ENCODE results near the gene NBEAL2.

NBEAL2 gene

GRCh38 chr3:46981932-46982471 is 2.5 kb downstream of the NBEAL2 start:
- DNase-seq (ENCODE audit: extremely low spot score): no peak
- ChIA-PET POLR2A (interaction anchor here (0.7 to 1.6 kb wide), 2 partner anchors 13 to 27 kb away, joined by 3 to 4 read pairs; no protein-coding TSS in a partner anchor), CTCF (interaction anchor here (1.2 kb wide), 1 partner anchor 16 kb away, joined by 4 read pairs; no protein-coding TSS in a partner anchor)
- TF ChIP-seq ARNT (IDR thresholded peaks at IDR 0.05) (no peak), L3MBTL2 (conservative IDR thresholded peaks at IDR 0.05) (no peak), FOXA1 (IDR thresholded peaks at IDR 0.05) (no peak), BHLHE40 (IDR thresholded peaks at IDR 0.05; ENCODE audit: borderline replicate concordance) (no peak), PKNOX1 (IDR thresholded peaks at IDR 0.05) (no peak), LEF1 (IDR thresholded peaks at IDR 0.05; ENCODE audit: borderline replicate concordance) (no peak), ELF4 (IDR thresholded peaks at IDR 0.05) (no peak), NFRKB (IDR thresholded peaks at IDR 0.05) (no peak), FOXM1 (IDR thresholded peaks at IDR 0.05; ENCODE audit: borderline replicate concordance) (no peak), HDGF (IDR thresholded peaks at IDR 0.05; ENCODE audit: borderline replicate concordance) (no peak), SP1 (IDR thresholded peaks at IDR 0.05) (no peak), ZNF384 (IDR thresholded peaks at IDR 0.05) (no peak), CTBP1 (IDR thresholded peaks at IDR 0.05; ENCODE audit: borderline replicate concordance) (no peak), FOXK2 (IDR thresholded peaks at IDR 0.05) (no peak), SUZ12 (IDR thresholded peaks at IDR 0.05) (no peak), TARDBP (IDR thresholded peaks at IDR 0.05) (no peak)

GRCh38 chr3:46982546-46982945 is 3.1 kb downstream of the NBEAL2 start:
- TF ChIP-seq TARDBP (IDR thresholded peaks at IDR 0.05) (no peak), FOXM1 (IDR thresholded peaks at IDR 0.05; ENCODE audit: borderline replicate concordance) (no peak)
- POLR2A ChIA-PET: interaction anchor here (0.7 to 1.6 kb wide), 2 partner anchors 13 to 27 kb away, joined by 3 to 4 read pairs; no protein-coding TSS in a partner anchor
- CTCF ChIA-PET: interaction anchor here (1.2 kb wide), 1 partner anchor 16 kb away, joined by 4 read pairs; no protein-coding TSS in a partner anchor
- no peak for DNase-seq (ENCODE audit: extremely low spot score)

- POLR2A ChIA-PET: interaction anchor here (1.6 kb wide), 1 partner anchor 24 kb away, joined by 4 read pairs; no protein-coding TSS in a partner anchor
- TF ChIP-seq ZNF384 (IDR thresholded peaks at IDR 0.05) (no peak), L3MBTL2 (conservative IDR thresholded peaks at IDR 0.05) (no peak), SUZ12 (IDR thresholded peaks at IDR 0.05) (no peak), PKNOX1 (IDR thresholded peaks at IDR 0.05) (no peak)
- CTCF ChIA-PET: no interaction called here
- no peak for DNase-seq (ENCODE audit: extremely low spot score)
Observed at GRCh38 chr3:46984591-46985459, 5.4 kb downstream of the NBEAL2 start.

- ChIA-PET POLR2A (interaction anchor here (1.6 kb wide), 1 partner anchor 24 kb away, joined by 4 read pairs; no protein-coding TSS in a partner anchor), CTCF (no interaction called here)
- no peak for DNase-seq (ENCODE audit: extremely low spot score)
- no peak for TF ChIP-seq TARDBP (IDR thresholded peaks at IDR 0.05)
- TF ChIP-seq NFRKB (IDR thresholded peaks at IDR 0.05): no peak
- TF ChIP-seq FOXA1 (IDR thresholded peaks at IDR 0.05): no peak
- TF ChIP-seq FOXK2 (IDR thresholded peaks at IDR 0.05): no peak
- no peak for TF ChIP-seq LEF1 (IDR thresholded peaks at IDR 0.05; ENCODE audit: borderline replicate concordance)
- no peak for TF ChIP-seq SP1 (IDR thresholded peaks at IDR 0.05)
- no peak for TF ChIP-seq ELF4 (IDR thresholded peaks at IDR 0.05)
- no peak for TF ChIP-seq FOXM1 (IDR thresholded peaks at IDR 0.05; ENCODE audit: borderline replicate concordance)
- no peak for TF ChIP-seq HDGF (IDR thresholded peaks at IDR 0.05; ENCODE audit: borderline replicate concordance)
- TF ChIP-seq ARNT (IDR thresholded peaks at IDR 0.05): no peak
- no peak for TF ChIP-seq PKNOX1 (IDR thresholded peaks at IDR 0.05)
- TF ChIP-seq BHLHE40 (IDR thresholded peaks at IDR 0.05; ENCODE audit: borderline replicate concordance): no peak
- TF ChIP-seq CTBP1 (IDR thresholded peaks at IDR 0.05; ENCODE audit: borderline replicate concordance): no peak
Observed at GRCh38 chr3:46985588-46985987, 6.1 kb downstream of the NBEAL2 start.

GRCh38 chr3:46986055-46986730 is 6.7 kb downstream of the NBEAL2 start:
- DNase-seq (ENCODE audit: extremely low spot score): no peak
- CTCF ChIA-PET: interaction anchor here (1.0 kb wide), 1 partner anchor 13 kb away, joined by 3 read pairs; no protein-coding TSS in a partner anchor
- POLR2A ChIA-PET: interaction anchor here (1.6 kb wide), 1 partner anchor 23 kb away, joined by 4 read pairs; no protein-coding TSS in a partner anchor
- TF ChIP-seq SP1 (IDR thresholded peaks at IDR 0.05) (no peak), L3MBTL2 (conservative IDR thresholded peaks at IDR 0.05) (no peak), ELF4 (IDR thresholded peaks at IDR 0.05) (no peak), PKNOX1 (IDR thresholded peaks at IDR 0.05) (no peak), FOXM1 (IDR thresholded peaks at IDR 0.05; ENCODE audit: borderline replicate concordance) (no peak), ZNF384 (IDR thresholded peaks at IDR 0.05) (no peak), HDGF (IDR thresholded peaks at IDR 0.05; ENCODE audit: borderline replicate concordance) (no peak), BHLHE40 (IDR thresholded peaks at IDR 0.05; ENCODE audit: borderline replicate concordance) (no peak), ARNT (IDR thresholded peaks at IDR 0.05) (no peak), SUZ12 (IDR thresholded peaks at IDR 0.05) (no peak), FOXK2 (IDR thresholded peaks at IDR 0.05) (no peak), FOXA1 (IDR thresholded peaks at IDR 0.05) (no peak), NFRKB (IDR thresholded peaks at IDR 0.05) (no peak), CTBP1 (IDR thresholded peaks at IDR 0.05; ENCODE audit: borderline replicate concordance) (no peak), LEF1 (IDR thresholded peaks at IDR 0.05; ENCODE audit: borderline replicate concordance) (no peak), TARDBP (IDR thresholded peaks at IDR 0.05) (no peak)

Data from HEK293T (cell line).